ENCODE results near the gene LRRC4C. TPM values are rescaled to one million over a fixed set of nuclear protein-coding genes. Genes with fewer than 3 reads are reported as not detected.

The LRRC4C gene
- total RNA-seq, 4 donors from 2014 or later: 0.38 to 3.5 (median 0.95) TPM; not detected in 1

GRCh38 chr11:40686765-40687164 is 772.7 kb downstream of the LRRC4C start:
- ATAC-seq (ENCODE audit: low FRiP score) (no peak), DNase-seq (ENCODE audit: low spot score) (no peak)
- TF ChIP-seq, protein P1, sequence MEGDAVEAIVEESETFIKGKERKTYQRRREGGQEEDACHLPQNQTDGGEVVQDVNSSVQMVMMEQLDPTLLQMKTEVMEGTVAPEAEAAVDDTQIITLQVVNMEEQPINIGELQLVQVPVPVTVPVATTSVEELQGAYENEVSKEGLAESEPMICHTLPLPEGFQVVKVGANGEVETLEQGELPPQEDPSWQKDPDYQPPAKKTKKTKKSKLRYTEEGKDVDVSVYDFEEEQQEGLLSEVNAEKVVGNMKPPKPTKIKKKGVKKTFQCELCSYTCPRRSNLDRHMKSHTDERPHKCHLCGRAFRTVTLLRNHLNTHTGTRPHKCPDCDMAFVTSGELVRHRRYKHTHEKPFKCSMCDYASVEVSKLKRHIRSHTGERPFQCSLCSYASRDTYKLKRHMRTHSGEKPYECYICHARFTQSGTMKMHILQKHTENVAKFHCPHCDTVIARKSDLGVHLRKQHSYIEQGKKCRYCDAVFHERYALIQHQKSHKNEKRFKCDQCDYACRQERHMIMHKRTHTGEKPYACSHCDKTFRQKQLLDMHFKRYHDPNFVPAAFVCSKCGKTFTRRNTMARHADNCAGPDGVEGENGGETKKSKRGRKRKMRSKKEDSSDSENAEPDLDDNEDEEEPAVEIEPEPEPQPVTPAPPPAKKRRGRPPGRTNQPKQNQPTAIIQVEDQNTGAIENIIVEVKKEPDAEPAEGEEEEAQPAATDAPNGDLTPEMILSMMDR (IDR thresholded peaks at IDR 0.05): no peak

DNA sequence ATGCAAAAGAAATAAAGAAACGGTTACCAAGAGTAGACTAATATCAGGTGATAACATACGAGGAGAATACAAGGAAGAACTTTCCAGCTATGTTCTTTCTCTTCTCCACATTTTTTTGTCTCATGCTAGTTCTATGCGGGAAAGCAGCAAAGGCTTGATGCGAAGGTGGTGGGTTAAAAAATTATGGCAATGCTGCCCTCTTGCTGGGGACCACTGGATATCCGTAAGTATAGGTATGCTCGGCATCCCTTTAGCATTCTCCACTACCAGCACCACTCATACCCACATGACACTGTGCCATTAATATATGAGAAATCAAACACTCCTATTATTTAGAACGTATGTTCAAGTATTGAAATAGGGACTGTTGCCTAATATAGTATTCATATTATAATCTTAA is 776.4 kb downstream of the LRRC4C start:
- DNase-seq (ENCODE audit: low spot score) (no peak), ATAC-seq (ENCODE audit: low FRiP score) (no peak)
- TF ChIP-seq, protein P1 (IDR thresholded peaks at IDR 0.05): no peak

DNA sequence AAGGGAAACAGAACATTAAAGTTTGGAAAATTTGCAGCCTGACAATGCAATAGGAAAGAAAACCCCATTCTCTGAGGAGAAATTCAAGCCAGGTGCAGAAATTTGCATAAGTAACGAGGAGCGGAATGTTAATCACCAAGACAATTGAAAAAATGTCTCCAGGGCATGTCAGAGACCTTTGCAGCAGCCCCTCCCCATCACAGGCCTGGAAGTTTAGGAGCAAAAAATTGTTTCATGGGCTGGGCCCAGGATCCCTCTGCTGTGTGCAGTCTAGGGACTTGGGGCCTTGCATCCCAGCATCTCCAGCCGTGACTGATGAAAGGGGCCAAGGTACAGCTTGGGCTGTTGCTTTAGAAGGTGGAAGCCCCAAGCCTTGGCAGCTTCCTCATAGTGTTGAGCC is 780.2 kb downstream of the LRRC4C start:
- no peak for DNase-seq (ENCODE audit: low spot score)
- TF ChIP-seq, protein P1 (IDR thresholded peaks at IDR 0.05): no peak
- ATAC-seq (ENCODE audit: low FRiP score): no peak

DNA sequence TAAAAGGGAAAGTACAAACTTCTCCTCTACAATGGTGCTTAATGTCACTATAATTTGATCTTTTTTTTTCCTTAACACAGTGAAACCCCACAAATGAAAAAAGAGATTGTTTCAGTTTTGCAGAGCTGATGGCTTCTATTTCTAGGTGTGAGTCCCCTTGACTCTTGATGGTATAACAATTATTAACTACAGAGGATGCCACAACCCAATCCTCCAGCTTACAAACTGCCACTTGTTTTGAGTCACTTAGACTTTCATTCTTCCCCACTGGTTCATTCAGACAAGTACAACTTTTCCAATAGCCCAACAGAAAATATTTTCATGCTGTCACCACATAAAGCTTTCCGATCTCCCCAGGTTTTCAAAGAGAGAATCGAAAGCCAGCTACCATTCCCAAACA is 812.2 kb downstream of the LRRC4C start:
- TF ChIP-seq, protein P1 (IDR thresholded peaks at IDR 0.05): no peak
- DNase-seq (ENCODE audit: low spot score): no peak
- ATAC-seq (ENCODE audit: low FRiP score): no peak

DNA sequence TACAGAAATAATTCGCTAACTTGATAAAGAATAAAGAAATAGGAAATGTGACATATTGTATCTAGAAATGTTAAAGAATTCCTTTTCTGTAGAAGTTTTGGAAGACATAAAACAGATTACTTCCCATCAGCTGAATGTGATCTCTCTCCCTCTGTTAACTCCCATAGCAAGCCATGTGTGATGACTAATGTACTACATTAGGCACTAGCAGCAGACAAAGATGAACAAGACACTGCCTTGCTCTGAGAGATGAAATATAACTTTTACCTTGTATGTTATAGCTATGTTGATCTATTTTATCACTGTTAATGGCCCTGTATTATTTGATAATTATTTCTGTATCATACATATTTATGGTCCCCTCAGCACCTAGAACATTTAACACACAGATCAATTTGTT is 817.2 kb downstream of the LRRC4C start:
- DNase-seq (ENCODE audit: low spot score): no peak
- ATAC-seq (ENCODE audit: low FRiP score): no peak
- TF ChIP-seq, protein P1 (IDR thresholded peaks at IDR 0.05): no peak

DNA sequence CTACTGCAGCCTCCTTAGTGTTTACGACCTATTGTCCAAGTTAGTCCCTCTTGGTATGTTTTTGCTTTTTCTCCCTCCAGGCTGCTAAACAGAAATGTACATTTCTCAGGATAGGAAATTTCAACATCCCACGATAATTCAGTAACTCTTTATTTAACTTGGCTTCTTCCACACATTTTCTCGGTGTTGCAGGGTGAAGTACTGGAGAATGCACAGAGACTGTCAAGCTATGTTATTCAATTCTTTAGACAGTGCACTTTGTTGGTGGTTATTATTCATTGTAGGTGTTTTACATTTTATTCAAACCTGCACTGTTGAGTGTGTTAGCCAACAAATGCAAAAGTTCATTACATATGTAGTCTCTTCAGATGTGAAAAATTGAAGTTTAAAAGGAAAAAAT is 839.8 kb downstream of the LRRC4C start:
- TF ChIP-seq, protein P1 (IDR thresholded peaks at IDR 0.05): no peak
- DNase-seq (ENCODE audit: low spot score) (no peak), ATAC-seq (ENCODE audit: low FRiP score) (no peak)

GRCh38 chr11:40606800-40607199 is 852.7 kb downstream of the LRRC4C start:
- DNase-seq (ENCODE audit: low spot score) (no peak), ATAC-seq (ENCODE audit: low FRiP score) (no peak)
- TF ChIP-seq, protein P1 (IDR thresholded peaks at IDR 0.05): no peak

Data from omental fat pad (tissue), 4 donors.